ENCODE results near the gene HSPB1. TPM values are rescaled to one million over a fixed set of nuclear protein-coding genes. Genes with fewer than 3 reads are reported as not detected.
A peak's percentile ranks its signal among the peaks of the same experiment; 100 is the strongest.
"Not testable (repeated sequence)": the region's sequence is repeated elsewhere in the genome, so short reads cannot be mapped to it uniquely, and the experiment has no call there.

The HSPB1 gene
- total RNA-seq, 1 donor from 2014 or later = 2.7 TPM

- DNase-seq = not testable (repeated sequence)
These were observed 7.0 kb downstream of the HSPB1 start for GRCh38 chr7:76309341-76310101.

- peak; percentile 46 for DNase-seq
These were observed 7.9 kb downstream of the HSPB1 start for GRCh38 chr7:76310102-76310957.

DNA sequence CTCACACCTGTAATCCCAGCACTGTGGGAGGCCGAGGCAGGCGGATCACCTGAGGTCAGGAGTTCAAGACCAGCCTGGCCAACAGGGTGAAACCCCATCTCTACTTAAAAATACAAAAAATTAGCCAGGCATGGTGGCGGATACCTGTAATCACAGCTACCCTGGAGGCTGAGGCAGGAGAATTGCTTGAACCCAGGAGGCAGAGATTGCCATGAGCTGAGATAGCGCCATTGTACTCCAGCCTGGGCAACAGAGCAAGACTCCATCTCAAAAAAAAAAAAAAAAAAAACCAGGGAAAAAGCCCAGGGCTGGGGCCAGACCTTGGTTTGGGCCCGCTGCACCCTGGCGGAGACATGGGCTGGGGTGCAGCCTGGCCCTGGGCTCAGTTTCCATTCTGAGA lies 9.4 kb downstream of the HSPB1 start:
- not testable (repeated sequence) for DNase-seq

DNA sequence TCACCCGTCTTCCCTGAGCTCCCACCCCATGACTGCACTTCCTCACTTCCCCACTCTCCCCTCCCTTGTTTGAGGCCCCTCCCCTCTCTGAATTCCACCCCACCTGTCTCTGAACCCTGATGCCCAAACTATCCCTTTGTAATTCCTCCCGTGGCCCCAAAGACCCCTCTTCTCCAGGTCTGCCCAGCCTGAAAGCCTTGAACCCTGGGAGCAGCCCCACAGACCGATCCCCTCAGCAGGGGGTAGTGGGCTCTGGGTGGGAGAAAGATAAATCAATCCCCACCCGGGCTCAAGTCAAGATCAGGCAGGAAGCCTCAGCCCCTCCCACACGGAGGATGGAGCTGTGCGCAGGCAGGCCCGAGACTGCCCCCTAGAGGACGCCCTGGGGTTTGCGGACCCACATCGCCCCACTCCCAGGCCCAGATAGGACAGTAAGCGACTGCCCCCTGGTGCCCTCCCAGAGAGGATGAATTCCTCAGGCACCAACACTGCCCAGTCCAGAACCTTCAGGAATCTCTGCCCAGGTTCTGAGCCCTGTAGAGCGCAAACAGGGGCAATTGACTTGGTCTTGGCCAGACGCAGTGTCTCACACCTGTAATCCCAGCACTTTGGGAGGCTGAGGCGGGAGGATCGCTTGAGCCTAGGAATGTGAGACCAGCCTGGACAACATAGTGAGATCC lies 11.7 kb downstream of the HSPB1 start:
- DNase-seq = peak; percentile 87

GRCh38 chr7:76314740-76315139 lies 12.3 kb downstream of the HSPB1 start:
- DNase-seq = not testable (repeated sequence)

- DNase-seq = no peak
These were observed 12.9 kb downstream of the HSPB1 start for GRCh38 chr7:76315364-76315763.

GRCh38 chr7:76316984-76317781 lies 14.7 kb downstream of the HSPB1 start:
- DNase-seq = no peak

- DNase-seq = peak; percentile 98
These were observed 15.5 kb downstream of the HSPB1 start for GRCh38 chr7:76317782-76318487.

GRCh38 chr7:76318488-76319353 lies 16.2 kb downstream of the HSPB1 start:
- DNase-seq = peak; percentile 56

- no peak for DNase-seq
These were observed 22.6 kb downstream of the HSPB1 start for GRCh38 chr7:76325092-76325491.

DNA sequence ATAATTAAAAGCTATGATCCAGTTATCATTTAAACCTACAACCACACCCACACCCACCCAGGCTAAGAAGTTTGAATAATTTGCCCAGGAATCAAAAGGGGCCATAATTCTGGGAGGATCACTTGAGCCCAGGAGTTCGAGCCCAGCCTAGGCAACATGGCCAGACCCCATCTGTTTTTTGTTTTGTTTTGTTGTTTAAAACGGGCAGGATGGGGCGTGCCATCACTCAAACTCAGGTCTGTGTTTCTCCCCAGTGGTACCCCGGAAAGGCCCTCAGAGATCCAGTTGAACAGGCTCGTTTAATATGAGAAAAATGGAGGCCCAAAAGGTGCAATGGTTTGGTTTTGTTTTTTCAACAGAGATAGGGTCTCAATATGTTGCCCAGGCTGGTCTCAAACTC lies 23.3 kb downstream of the HSPB1 start:
- DNase-seq = no peak

GRCh38 chr7:76326646-76327233 lies 24.3 kb downstream of the HSPB1 start:
- no peak for DNase-seq

GRCh38 chr7:76327610-76328009 lies 25.1 kb downstream of the HSPB1 start:
- no peak for DNase-seq

- DNase-seq = no peak
These were observed 25.9 kb downstream of the HSPB1 start for GRCh38 chr7:76328389-76328788.

- DNase-seq = no peak
These were observed 27.0 kb downstream of the HSPB1 start for GRCh38 chr7:76329479-76329878.

DNA sequence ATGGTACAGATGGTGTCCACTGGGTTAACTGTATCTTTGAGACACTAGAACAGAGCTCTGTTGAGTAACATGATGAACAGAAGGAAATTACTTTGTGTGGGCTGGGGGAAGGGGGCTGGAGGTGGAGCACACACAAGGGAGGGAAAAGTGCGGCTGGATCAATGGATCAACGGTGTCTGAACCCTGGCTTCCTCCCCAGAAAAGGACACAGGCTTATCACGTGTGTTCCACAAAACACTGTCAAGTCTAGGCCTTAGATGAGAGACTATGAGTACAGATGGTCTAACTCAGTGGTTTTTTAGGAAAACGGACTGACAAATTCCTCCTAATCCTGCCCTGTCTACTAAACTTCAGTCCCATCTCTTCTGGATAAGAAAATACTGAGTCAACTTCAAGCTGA lies 27.8 kb downstream of the HSPB1 start:
- DNase-seq = no peak

DNA sequence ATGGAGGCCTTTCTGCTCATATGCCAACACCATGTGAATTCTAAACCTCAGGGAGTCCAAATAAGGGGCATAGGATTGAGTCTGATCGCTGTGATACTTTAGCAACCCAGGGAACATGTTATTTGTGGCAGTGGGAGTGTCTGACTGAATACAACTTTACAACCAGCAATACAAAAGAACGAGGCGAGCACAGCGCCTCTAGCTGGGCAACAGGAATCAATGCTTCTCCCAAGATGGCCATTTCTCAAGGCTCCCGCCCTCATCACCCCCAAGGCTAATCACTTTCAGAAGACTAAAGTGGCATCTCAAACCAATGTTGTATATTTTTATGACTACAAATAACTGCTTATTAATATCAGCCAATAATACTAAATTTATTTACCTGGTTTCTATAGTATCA lies 28.2 kb downstream of the HSPB1 start:
- no peak for DNase-seq

GRCh38 chr7:76332078-76332477 lies 29.6 kb downstream of the HSPB1 start:
- no peak for DNase-seq

DNA sequence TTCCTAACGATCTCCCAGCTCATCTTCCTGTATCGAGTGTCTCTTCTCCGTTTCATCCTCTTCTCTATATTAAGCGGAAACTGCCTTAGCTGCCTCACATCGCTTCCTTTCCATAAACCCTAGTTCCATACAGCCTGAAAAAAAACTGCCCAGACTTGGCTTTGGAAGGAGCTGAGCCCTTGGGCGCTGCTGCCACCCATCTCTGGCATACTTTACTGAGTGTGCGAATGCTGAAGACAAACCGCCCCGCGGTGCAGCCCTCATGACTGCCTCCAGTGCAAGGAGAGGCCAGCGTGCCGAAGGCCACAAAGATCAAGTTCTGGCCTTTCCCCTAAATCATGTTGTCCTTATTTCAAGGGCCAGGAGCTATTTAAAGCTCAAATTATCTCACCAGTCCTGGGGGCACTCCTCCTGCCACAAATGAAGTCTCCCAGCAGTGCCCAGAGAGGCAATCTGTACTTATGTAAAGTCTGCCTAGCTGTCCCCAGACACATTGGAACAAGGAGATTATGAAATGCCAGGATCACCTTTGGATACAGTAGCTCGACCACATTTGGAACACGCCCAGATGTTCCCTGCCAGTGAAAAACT lies 31.1 kb downstream of the HSPB1 start:
- no peak for DNase-seq
